Right atrium auricular region (tissue), 2 donors: ENCODE data around the gene ZCRB1. TPM values are rescaled to one million over a fixed set of nuclear protein-coding genes. Genes with fewer than 3 reads are reported as not detected.
A peak's percentile ranks its signal among the peaks of the same experiment; 100 is the strongest.
"Not testable (repeated sequence)": the region's sequence is repeated elsewhere in the genome, so short reads cannot be mapped to it uniquely, and the experiment has no call there.

Source experiments
- DNase-seq: peaks from one replicate; pipeline ENCODE4 v3.0.0-alpha.2; 2019; ENCODE audit warnings: low spot score
- H3K27ac ChIP-seq, 2 donors: fragments of 200-600 bp; sonication (generic); 1 replicate in 1 of 2; 2 replicates in 1 of 2; pipeline ENCODE4 v1.5.1; 2016 to 2019
- H3K27me3 ChIP-seq, 2 donors: fragments of 200-600 bp; sonication (generic); one replicate each; pipeline versions ENCODE4 v1.5.1 to v1.6.0; 2017 to 2019
- H3K36me3 ChIP-seq: fragments of 200-600 bp; sonication (generic); one replicate; pipeline ENCODE4 v1.5.1; 2016
- H3K4me1 ChIP-seq, 2 donors: fragments of 200-600 bp; sonication (generic); one replicate each; pipeline versions ENCODE4 v1.5.1 to v1.6.0; 2017 to 2019
- H3K4me3 ChIP-seq, 2 donors: fragments of 200-600 bp; sonication (generic); 1 replicate in 1 of 2; 2 replicates in 1 of 2; pipeline ENCODE4 v1.5.1; 2017 to 2019; ENCODE audit warnings: mild to moderate bottlenecking in 1 of 2, moderate library complexity in 1 of 2
- H3K9me3 ChIP-seq, 2 donors: fragments of 200-600 bp; sonication (generic); one replicate each; pipeline ENCODE4 v1.5.1; 2019
- total RNA-seq, 2 donors: library from RNA; depleted of rRNA; stranded (reverse); fragments of >200 nt; gene quantifications; one replicate each; pipeline ENCODE4 v1.1.0, GENCODE V29; 2016
- TF ChIP-seq, protein P1 (sequence below), 2 donors: fragments of 200-600 bp; sonication (generic); IDR thresholded peaks; one replicate each; pipeline ENCODE4 v1.5.1; 2019; ENCODE audit warnings: antibody characterized with exemption in 2 of 2

Gene ZCRB1
- total RNA-seq, 2 donors from 2014 or later: 22.7 to 50.2 TPM

DNA sequence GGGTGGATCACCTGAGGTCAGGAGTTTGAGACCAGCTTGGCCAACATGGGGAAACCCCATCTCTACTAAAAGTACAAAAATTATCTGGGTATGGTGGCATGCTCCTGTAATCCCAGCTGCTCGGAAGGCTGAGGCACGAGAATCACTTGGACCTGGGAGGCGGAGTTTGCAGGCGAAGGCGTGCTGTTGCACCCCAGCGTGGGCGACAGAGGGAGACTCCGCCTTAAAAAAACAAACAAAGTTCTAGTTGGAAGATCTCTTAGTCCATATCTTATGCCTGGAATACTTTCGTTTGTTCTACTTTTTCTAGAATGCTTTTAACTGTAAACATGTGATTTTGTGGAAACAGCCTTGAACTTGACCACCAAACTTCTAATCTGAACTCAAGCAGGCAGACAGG is 38.8 kb upstream of the ZCRB1 start:
- H3K36me3 ChIP-seq: no peaks in the 10 kb centered on the region
- TF ChIP-seq, protein P1, sequence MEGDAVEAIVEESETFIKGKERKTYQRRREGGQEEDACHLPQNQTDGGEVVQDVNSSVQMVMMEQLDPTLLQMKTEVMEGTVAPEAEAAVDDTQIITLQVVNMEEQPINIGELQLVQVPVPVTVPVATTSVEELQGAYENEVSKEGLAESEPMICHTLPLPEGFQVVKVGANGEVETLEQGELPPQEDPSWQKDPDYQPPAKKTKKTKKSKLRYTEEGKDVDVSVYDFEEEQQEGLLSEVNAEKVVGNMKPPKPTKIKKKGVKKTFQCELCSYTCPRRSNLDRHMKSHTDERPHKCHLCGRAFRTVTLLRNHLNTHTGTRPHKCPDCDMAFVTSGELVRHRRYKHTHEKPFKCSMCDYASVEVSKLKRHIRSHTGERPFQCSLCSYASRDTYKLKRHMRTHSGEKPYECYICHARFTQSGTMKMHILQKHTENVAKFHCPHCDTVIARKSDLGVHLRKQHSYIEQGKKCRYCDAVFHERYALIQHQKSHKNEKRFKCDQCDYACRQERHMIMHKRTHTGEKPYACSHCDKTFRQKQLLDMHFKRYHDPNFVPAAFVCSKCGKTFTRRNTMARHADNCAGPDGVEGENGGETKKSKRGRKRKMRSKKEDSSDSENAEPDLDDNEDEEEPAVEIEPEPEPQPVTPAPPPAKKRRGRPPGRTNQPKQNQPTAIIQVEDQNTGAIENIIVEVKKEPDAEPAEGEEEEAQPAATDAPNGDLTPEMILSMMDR (IDR thresholded peaks at IDR 0.05): no peak
- H3K9me3 ChIP-seq: no peaks in the 10 kb centered on the region
- no peak for DNase-seq
- H3K27ac ChIP-seq: no peak overlapping the region
- H3K4me1 ChIP-seq: no peaks in the 10 kb centered on the region
- no peak overlapping the region for H3K4me3 ChIP-seq
- H3K27me3 ChIP-seq: no peaks in the 10 kb centered on the region

DNA sequence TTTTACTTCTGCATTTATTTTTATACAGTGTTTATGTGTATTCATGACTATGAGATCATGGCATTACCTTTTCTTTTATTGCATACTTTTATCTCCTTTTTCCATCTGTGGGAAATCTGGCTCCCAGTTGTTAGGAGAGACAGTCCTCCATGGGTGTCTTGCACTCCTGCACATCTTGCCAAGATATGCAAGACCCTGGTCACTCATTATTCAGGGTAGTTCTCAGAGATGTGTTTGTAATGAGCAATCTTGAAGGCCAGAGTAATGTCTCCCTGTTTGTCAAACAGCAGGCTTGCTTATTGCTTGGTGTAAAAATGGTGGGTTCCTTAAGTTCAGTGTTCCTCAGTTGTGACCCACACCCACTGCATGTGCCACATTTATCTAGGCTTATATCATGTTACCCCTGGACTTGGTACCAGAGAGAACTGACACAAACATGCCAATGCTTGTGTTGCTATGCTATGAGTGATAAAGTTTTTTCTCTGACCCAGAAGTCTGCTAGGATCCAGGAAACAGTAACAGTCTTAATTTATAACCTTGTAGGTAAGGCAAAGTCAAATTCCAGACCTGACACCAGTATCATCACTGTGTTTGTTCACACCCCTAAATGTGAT is 36.9 kb upstream of the ZCRB1 start:
- Histone ChIP-seq H3K27me3 (no peaks in the 10 kb centered on the region), H3K9me3 (no peaks in the 10 kb centered on the region)
- no peak for DNase-seq

DNA sequence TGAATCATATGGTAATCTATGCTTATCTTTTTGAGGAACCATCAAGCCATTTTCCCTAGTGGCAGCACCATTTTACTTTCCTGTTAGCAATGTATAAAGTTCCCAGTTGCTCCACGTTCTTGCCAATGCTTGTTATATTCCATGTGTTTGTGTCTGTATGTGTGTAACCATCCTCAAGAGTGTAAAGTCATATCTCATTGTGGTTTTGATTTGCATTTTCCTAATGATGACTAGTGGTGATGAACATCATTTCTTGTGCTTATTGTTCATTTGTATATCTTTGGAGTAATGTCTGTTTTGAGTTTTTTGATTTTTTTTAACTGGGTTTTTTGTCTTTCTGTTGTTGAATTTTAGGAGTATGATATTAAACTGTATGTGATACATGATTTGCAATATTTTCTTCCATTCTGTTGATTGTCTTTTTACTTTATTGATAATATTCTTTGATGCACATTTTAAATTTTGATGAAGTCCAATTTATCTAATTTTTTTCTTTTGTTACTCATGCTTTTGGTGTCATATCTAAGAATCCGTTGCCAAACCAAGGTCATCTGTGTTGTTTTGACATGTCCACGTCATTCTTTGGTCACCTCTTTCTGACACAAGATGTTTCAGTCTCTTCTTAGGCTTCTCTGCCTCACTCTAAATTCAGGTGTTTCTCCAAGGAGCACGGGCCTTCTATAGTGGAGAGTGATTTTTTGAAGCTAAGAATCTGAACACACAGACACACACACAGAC is 36.2 kb upstream of the ZCRB1 start:
- Histone ChIP-seq H3K4me1 (no peaks in the 10 kb centered on the region), H3K36me3 (no peaks in the 10 kb centered on the region), H3K9me3 (no peaks in the 10 kb centered on the region), H3K27me3 (no peaks in the 10 kb centered on the region), H3K4me3 (no peak overlapping the region), H3K27ac (no peak overlapping the region)
- TF ChIP-seq, protein P1 (IDR thresholded peaks at IDR 0.05): no peak
- DNase-seq: no peak

More for the DNA sequence above, 36.9 kb upstream of the ZCRB1 start:
- H3K36me3 ChIP-seq: no peaks in the 10 kb centered on the region
- no peak overlapping the region for H3K4me3 ChIP-seq
- no peaks in the 10 kb centered on the region for H3K4me1 ChIP-seq
- TF ChIP-seq, protein P1 (IDR thresholded peaks at IDR 0.05): no peak
- no peak overlapping the region for H3K27ac ChIP-seq

DNA sequence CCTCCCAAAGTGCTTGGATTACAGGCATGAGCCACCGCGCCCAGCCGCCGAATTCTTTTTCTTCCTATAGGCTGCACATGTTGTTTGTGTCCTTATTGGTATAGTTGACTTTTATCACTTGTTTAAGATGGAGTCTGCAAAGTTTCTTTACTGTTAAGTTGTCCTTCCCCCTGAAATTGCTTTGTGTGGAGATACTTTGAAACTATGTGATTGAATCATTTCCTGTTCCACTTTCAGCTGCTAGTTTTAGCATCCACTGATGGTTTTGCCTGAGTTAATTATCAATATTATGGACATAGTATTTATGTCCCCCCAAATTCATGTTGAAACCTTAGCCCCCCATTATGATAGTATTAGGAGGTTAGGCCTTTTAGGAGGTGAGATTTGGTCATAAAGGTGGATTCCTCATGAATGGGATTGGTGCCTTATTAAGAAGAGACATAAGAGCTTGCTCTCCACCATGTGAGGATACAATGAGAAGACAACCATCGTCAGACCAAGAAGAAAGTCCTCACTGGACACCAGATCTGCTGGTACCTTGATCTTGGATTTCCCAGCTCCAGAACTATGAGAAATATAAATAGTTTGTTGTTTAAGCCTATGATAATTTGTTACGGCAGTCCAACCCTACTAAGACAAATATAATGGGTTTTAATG is 35.0 kb upstream of the ZCRB1 start:
- TF ChIP-seq, protein P1 (IDR thresholded peaks at IDR 0.05): no peak
- Histone ChIP-seq H3K27ac (no peak overlapping the region), H3K9me3 (no peaks in the 10 kb centered on the region), H3K36me3 (no peaks in the 10 kb centered on the region), H3K4me3 (no peak overlapping the region), H3K27me3 (no peaks in the 10 kb centered on the region), H3K4me1 (peaks cover 0 to 3% of the 10 kb centered on the region in 2 donors)
- DNase-seq: no peak

DNA sequence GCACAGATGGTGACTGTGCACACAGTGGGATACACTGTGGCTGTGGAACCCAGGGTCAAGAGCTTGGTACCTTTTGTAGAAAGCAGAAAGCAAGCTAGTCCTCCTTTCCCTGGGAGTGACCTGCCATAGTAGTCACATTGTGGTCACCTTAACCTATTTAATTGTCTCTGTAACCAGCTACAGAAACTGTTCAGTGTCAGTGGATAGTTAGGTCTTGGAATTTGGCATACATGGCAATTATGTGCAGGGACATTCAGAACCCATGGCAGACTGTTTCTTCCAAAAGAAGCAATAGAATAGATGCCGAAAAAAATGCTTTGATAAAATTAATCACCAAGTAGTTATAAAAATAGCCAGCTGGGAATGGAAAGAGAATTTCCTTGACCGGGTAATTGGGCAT is 30.4 kb upstream of the ZCRB1 start:
- peak overlapping the region in 1 of 2 donors; percentile 67 for H3K27ac ChIP-seq

DNA sequence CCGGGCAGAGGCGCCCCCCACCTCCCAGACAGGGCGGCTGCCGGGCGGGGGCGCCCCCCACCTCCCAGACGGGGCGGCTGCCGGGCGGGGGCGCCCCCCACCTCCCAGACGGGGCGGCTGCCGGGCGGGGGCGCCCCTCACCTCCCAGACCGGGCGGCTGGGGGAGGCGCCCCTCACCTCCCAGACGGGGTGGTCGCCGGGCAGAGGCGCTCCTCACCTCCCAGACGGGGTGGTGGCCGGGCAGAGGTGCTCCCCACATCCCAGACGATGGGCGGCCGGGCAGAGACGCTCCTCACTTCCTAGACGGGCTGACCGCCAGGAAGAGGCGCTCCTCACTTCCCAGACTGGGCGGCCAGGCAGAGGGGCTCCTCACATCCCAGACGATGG is 24.1 kb upstream of the ZCRB1 start:
- not testable (repeated sequence) for H3K4me3 ChIP-seq, H3K9me3 ChIP-seq, H3K4me1 ChIP-seq, DNase-seq, H3K27me3 ChIP-seq, H3K27ac ChIP-seq, H3K36me3 ChIP-seq

More for the DNA sequence above, 30.4 kb upstream of the ZCRB1 start:
- Histone ChIP-seq H3K27me3 (no peaks in the 10 kb centered on the region), H3K9me3 (no peaks in the 10 kb centered on the region), H3K4me3 (no peak overlapping the region), H3K36me3 (no peaks in the 10 kb centered on the region), H3K4me1 (peaks cover 0 to 3% of the 10 kb centered on the region in 2 donors)
- no peak for DNase-seq
- TF ChIP-seq, protein P1 (IDR thresholded peaks at IDR 0.05): no peak

DNA sequence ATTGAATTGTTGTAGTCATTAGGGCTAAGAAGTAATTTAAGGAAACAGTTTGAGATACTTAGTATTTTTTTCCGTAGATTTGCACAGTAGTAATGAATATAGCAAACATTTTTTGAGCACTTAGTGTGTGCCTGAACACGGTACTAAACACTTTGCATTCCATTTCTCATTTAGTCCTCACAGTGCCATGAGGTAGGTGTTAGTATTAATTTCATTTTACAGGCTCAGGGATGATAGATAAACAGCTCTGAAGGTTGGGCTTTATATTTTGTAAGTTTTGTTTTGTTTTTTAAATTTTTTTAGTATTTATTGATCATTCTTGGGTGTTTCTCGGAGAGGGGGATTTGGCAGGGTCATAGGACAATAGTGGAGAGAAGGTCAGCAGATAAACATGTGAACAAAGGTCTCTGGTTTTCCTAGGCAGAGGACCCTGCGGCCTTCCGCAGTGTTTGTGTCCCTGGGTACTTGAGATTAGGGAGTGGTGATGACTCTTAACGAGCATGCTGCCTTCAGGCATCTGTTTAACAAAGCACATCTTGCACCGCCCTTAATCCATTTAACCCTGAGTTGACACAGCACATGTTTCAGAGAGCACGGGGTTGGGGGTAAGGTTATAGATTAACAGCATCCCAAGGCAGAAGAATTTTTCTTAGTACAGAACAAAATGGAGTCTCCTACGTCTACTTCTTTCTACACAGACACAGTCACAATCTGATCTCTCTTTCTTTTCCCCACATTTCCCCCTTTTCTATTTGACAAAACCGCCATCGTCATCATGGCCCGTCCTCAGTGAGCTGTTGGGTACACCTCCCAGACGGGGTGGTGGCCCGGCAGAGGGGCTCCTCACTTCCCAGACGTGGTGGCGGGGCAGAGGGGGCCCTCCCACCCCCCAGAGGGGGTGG is 23.5 kb upstream of the ZCRB1 start:
- H3K27ac ChIP-seq: peak overlapping the region in 1 of 2 donors; percentile 17
- not testable (repeated sequence) for DNase-seq, H3K27me3 ChIP-seq, H3K4me1 ChIP-seq, H3K4me3 ChIP-seq, H3K36me3 ChIP-seq, H3K9me3 ChIP-seq
